RPMI8226 (cell line): Measurements from ENCODE around the gene NTNG1.
A peak's percentile ranks its signal among the peaks of the same experiment; 100 is the strongest.
"Not testable (repeated sequence)": the region's sequence is repeated elsewhere in the genome, so short reads cannot be mapped to it uniquely, and the experiment has no call there.

Experiments
- DNase-seq: peaks from one replicate; pipeline ENCODE4 v3.0.0-alpha.2; 2015

The NTNG1 gene

DNA sequence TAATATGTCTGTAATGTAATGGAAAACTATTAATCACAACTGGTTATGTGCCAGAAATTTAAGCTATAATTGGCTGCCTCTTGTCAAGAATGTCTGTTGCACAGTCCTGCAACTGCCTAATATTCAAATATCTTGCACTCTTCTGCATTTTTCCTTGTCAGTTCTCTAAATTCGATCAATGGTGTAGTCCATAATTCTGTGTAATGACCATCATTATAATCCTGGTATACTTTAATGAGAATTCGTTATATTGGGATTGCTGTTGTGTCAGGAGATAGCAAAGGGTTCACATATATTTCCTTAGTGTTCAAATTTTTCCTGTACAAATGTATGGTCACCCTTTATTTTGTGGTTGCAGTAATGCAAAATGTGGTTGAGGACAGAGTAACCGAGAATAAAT, 4.8 kb downstream of the NTNG1 start:
- DNase-seq: no peak

DNA sequence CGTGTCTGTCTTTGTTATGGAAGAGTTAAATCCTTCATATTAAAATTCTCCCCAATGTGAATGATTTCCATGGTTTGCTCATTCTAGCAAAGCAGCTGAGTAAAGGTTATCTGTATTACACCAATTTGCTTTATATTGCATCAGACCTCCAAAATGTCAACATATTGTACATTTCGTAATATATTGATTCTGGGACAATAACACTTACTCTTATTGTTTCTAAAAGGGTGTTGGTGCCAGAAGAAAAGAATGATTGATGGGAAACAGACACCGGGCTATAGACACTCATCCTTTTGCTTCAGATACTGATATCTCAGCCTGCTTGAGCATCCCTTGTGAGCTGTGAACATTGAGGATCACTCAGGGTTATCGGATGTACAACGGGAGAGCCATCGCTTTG, 7.0 kb downstream of the NTNG1 start:
- no peak for DNase-seq

GRCh38 chr1:107149946-107150345, 9.1 kb downstream of the NTNG1 start:
- no peak for DNase-seq

GRCh38 chr1:107151295-107151694, 10.5 kb downstream of the NTNG1 start:
- DNase-seq: no peak

- no peak for DNase-seq
Measured at GRCh38 chr1:107152395-107152794, 11.6 kb downstream of the NTNG1 start.

DNA sequence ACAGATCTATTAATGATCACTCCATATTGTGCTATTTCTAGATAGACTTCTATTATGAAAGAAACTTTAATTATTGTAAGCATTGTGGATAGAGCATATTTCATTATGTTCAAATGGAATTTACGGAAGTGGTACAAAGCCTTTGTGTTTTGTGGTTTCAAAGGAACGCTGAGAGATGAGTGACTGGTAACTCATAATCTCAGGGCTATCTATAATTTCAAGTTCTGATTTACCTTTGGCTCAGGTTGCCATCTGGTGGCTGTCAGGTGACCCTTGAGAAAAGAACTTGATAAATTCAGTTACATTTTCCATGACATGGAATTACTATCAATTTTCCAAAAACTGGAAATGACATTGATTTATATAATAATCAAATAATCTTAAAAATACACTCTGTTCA, 12.2 kb downstream of the NTNG1 start:
- peak; percentile 30 for DNase-seq

DNA sequence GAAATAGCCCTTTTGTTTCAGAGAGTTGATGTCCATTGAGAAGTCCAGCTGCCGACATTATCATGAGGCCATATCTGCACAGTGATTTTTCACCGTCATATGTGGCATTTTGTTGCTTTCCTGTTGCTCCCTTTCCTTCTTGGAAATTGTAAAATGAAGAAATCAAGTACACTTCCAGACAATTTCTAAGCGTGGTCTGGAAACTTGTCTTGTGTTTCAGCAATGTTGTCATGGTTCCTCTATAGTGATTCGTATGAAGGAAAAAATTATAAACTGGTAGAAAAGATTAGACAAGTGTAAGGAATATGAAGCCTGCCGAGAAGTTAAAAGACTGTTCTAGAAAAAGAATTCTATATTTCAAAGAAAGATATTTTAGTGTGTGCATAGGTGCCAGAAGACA, 17.7 kb downstream of the NTNG1 start:
- no peak for DNase-seq

DNA sequence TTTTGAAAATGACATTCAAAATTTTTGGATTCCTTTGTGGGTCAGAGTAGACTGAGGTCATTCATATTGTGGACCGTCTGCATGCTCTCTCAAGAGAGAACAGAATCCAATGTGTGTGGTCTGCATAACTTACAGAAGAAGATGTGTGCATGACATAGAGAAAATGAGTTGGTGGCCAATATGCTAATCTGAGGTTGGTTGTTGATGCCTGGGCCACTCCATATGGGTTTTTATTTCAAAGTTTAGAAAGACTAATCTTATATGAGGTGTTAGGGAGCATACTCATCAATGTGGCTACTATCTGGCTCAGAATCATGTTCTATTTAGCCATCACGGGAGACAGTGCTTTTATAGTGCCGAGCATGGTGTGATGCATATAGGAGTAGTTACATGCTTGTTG, 18.2 kb downstream of the NTNG1 start:
- DNase-seq: no peak

GRCh38 chr1:107162745-107163144, 21.9 kb downstream of the NTNG1 start:
- DNase-seq: no peak

GRCh38 chr1:107164901-107165300, 24.1 kb downstream of the NTNG1 start:
- not testable (repeated sequence) for DNase-seq

GRCh38 chr1:107169615-107170014, 28.8 kb downstream of the NTNG1 start:
- no peak for DNase-seq

- DNase-seq: no peak
Measured at GRCh38 chr1:107171333-107171732, 30.5 kb downstream of the NTNG1 start.

GRCh38 chr1:107172450-107173170, 31.8 kb downstream of the NTNG1 start:
- no peak for DNase-seq

DNA sequence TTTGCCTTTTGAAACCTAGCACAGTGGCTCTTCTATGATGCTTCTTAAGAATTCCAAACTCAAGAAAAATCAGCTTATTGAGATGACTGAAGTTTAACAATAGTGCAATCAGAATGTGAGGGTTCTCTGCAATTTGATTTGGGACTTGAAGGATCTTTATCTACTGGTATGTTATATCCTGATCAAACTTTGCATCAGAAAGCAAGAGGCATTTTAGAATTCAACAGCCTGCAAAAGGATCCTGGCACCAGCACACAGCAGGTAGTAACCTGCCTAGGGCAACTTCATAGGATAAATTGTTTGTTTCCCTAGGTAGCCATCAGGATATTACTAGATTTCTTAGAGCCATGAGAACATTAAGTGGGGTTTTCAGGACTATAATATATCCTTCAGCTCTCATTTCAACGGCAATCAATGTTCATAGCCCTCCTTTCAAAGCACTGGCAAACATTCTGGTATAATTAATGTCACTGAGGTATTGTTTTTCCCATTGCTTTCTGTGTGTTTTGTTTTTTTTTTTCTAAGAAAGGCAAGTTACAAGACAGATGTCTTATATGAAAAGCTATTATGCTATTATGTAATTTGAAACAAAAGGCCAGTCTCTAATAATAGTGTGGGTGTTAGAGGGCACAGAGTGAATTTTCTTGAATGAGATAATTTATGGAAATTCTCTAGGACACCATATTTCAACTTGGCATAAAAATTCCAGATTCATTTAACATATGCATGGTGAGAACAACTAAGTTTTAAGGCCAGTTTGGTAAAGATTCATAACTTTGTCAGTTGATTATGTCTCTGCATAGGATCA, 34.5 kb downstream of the NTNG1 start:
- no peak for DNase-seq

GRCh38 chr1:107181253-107181969, 40.6 kb downstream of the NTNG1 start:
- DNase-seq: no peak

DNA sequence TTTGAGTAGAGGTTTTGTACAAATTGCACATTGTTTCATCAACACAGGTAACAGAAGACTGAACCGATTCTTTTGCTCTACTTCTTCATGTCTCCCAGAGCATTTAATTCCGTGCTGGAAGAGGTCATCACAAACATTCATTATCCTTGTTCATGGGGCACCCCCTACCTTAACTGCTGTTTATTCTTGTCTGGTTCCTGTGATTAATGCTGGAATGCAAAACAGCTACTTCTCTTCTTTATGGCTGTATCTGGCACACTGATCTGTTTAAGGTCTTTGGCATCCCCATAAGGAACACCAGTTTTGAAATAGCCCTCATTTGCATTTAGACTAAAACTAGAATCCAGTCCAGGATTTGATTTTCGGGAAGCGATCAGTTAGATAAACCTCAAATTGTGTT, 42.2 kb downstream of the NTNG1 start:
- DNase-seq: no peak

GRCh38 chr1:107184888-107185287, 44.0 kb downstream of the NTNG1 start:
- no peak for DNase-seq

GRCh38 chr1:107187399-107187798, 46.6 kb downstream of the NTNG1 start:
- no peak for DNase-seq

DNA sequence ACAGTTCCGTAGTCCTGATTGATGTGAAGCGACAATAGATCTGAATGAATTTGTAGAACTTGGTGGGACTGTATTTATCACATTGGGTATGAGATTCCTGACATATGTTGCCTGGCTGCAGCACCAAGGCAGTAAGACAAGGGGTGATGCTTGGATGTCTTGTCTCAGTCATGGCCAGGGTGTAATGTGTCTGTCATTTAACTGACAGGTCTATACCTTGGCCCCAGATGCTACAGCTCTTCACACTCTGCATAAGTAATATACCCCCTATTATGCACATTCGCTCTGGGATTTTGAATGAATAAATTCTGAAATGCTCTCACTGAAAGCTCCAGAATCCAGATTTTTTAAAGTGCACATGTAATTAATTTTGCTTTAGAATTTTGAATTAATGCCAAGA, 47.3 kb downstream of the NTNG1 start:
- no peak for DNase-seq

- DNase-seq: no peak
Measured at GRCh38 chr1:107194380-107194779, 53.5 kb downstream of the NTNG1 start.

DNA sequence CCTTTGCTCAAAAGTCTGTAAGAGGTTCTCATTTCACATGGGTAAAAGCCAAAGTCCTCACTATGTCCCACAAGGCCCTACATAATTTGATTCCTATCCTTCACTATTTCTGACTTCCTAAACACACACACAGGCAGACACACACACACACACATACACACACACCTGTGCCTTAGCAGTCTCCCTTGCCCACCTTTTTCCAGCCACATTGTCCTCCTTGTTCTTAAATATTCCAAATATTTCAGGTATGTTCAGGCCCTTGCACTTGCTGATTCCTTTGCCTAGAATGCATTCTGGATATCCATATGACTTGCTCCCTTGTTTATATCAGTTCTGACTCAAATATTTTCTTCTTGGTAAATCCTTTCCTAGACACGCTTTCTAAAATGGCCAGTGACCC, 54.6 kb downstream of the NTNG1 start:
- DNase-seq: no peak

- peak; percentile 53 for DNase-seq
Measured at GRCh38 chr1:107196973-107197562, 56.2 kb downstream of the NTNG1 start.

- DNase-seq: no peak
Measured at GRCh38 chr1:107198561-107198960, 57.7 kb downstream of the NTNG1 start.
